H9 (cell line): Measurements from ENCODE around the gene BNIP5. TPM values are rescaled to one million over a fixed set of nuclear protein-coding genes. Genes with fewer than 3 reads are reported as not detected.

Experiments
- DNase-seq: peaks from one replicate; pipeline ENCODE4 v3.0.0-alpha.2; 2017
- H2AFZ ChIP-seq: one replicate; pipeline ENCODE4 v1.6.1; 2013; ENCODE audit warnings: mild to moderate bottlenecking, low read length, control low read depth, moderate library complexity
- H2AK5ac ChIP-seq: 2 replicates; pipeline ENCODE4 v1.6.1; 2013; ENCODE audit warnings: low read length, control low read depth, mixed read lengths; ENCODE audit not compliant: insufficient read length
- H2BK120ac ChIP-seq: one replicate; pipeline ENCODE4 v1.6.1; 2013; ENCODE audit warnings: low read depth, mild to moderate bottlenecking, low read length, control low read depth, inconsistent platforms; ENCODE audit not compliant: poor library complexity, severe bottlenecking
- H2BK12ac ChIP-seq: 2 replicates; pipeline ENCODE4 v1.6.1; 2013; ENCODE audit warnings: low read length, control low read depth, mixed read lengths, low read depth; ENCODE audit not compliant: insufficient read length
- H2BK15ac ChIP-seq: 2 replicates; pipeline ENCODE4 v1.6.1; 2013; ENCODE audit warnings: low read depth, low read length, control low read depth
- H2BK20ac ChIP-seq: one replicate; pipeline ENCODE4 v1.6.1; 2013; ENCODE audit warnings: low read depth, mild to moderate bottlenecking, low read length, control low read depth, inconsistent platforms; ENCODE audit not compliant: poor library complexity, severe bottlenecking
- H2BK5ac ChIP-seq: 2 replicates; pipeline ENCODE4 v1.6.1; 2013; ENCODE audit warnings: low read length, control low read depth, mixed read lengths; ENCODE audit not compliant: insufficient read length
- H3K14ac ChIP-seq: 2 replicates; pipeline ENCODE4 v1.6.1; 2013; ENCODE audit warnings: low read length, control low read depth; ENCODE audit not compliant: insufficient read depth
- H3K18ac ChIP-seq: 2 replicates; pipeline ENCODE4 v1.6.1; 2013; ENCODE audit warnings: low read depth, mild to moderate bottlenecking, mixed read lengths, low read length, control low read depth; ENCODE audit not compliant: insufficient read length
- H3K23ac ChIP-seq: 2 replicates; pipeline ENCODE4 v1.6.1; 2013; ENCODE audit warnings: low read length, control low read depth, mixed read lengths, low read depth; ENCODE audit not compliant: insufficient read length
- H3K23me2 ChIP-seq: 2 replicates; pipeline ENCODE4 v1.6.1; 2013; ENCODE audit warnings: low read depth, mild to moderate bottlenecking, mixed read lengths, low read length, control low read depth; ENCODE audit not compliant: insufficient read length, poor library complexity, severe bottlenecking
- H3K27ac ChIP-seq: 2 replicates; pipeline ENCODE4 v1.5.1; 2013; ENCODE audit warnings: low read length, control low read depth, mixed read lengths, low read depth; ENCODE audit not compliant: insufficient read length
- H3K27me3 ChIP-seq: 2 replicates; pipeline ENCODE4 v1.6.1; 2013; ENCODE audit warnings: low read length, control low read depth, inconsistent platforms; ENCODE audit not compliant: insufficient read depth
- H3K4ac ChIP-seq: 2 replicates; pipeline ENCODE4 v1.6.1; 2013; ENCODE audit warnings: low read depth, mild to moderate bottlenecking, control low read depth, inconsistent platforms, low read length, moderate library complexity
- H3K4me1 ChIP-seq: 2 replicates; pipeline ENCODE4 v1.6.1; 2013; ENCODE audit warnings: low read length, control low read depth, inconsistent platforms; ENCODE audit not compliant: insufficient read depth
- H3K4me2 ChIP-seq: 2 replicates; pipeline ENCODE4 v1.6.1; 2013; ENCODE audit warnings: low read length, control low read depth, mixed read lengths; ENCODE audit not compliant: insufficient read length, insufficient read depth
- H3K56ac ChIP-seq: 2 replicates; pipeline ENCODE4 v1.6.1; 2013; ENCODE audit warnings: low read depth, mild to moderate bottlenecking, mixed read lengths, low read length, control low read depth; ENCODE audit not compliant: insufficient read length
- H3K79me1 ChIP-seq: 2 replicates; pipeline ENCODE4 v1.6.1; 2013; ENCODE audit warnings: low read depth, mild to moderate bottlenecking, moderate library complexity, low read length, control low read depth, inconsistent platforms; ENCODE audit not compliant: insufficient read depth, poor library complexity, severe bottlenecking
- H3K79me2 ChIP-seq: 2 replicates; pipeline ENCODE4 v1.6.1; 2013; ENCODE audit warnings: low read length, control low read depth, inconsistent platforms; ENCODE audit not compliant: insufficient read depth
- H3K9ac ChIP-seq: 2 replicates; pipeline ENCODE4 v1.6.1; 2013; ENCODE audit warnings: low read length, control low read depth, mixed read lengths; ENCODE audit not compliant: insufficient read length; ENCODE audit errors: extremely low read depth
- H3K9me3 ChIP-seq: one replicate; pipeline ENCODE4 v1.6.1; 2013; ENCODE audit warnings: low read depth, low read length, inconsistent platforms; ENCODE audit not compliant: control insufficient read depth
- H3T11ph ChIP-seq: one replicate; pipeline ENCODE4 v1.6.1; 2013; ENCODE audit warnings: mild to moderate bottlenecking, low read length, control low read depth, inconsistent platforms
- H4K20me1 ChIP-seq: one replicate; pipeline ENCODE4 v1.6.1; 2013; ENCODE audit not compliant: control insufficient read depth, insufficient read length, insufficient read depth
- H4K5ac ChIP-seq: 2 replicates; pipeline ENCODE4 v1.6.1; 2013; ENCODE audit warnings: low read depth, mild to moderate bottlenecking, mixed read lengths, low read length, control low read depth; ENCODE audit not compliant: insufficient read length
- H4K8ac ChIP-seq: replicated peaks from 2 replicates; pipeline ENCODE4 v1.6.1; 2013; ENCODE audit warnings: low read length, control low read depth, mixed read lengths, low read depth; ENCODE audit not compliant: insufficient read length
- H4K91ac ChIP-seq: 2 replicates; pipeline ENCODE4 v1.6.1; 2013; ENCODE audit warnings: low read depth, mild to moderate bottlenecking, moderate library complexity, mixed read lengths, low read length, control low read depth; ENCODE audit not compliant: insufficient read length
- H3K27ac Mint-ChIP-seq, 3 experiments: 2 replicates in 2 of 3; 3 replicates in 1 of 3; pipeline ENCODE4 v1.8.0; 2020 to 2021; ENCODE audit warnings: mixed read lengths in 3 of 3, mild to moderate bottlenecking in 1 of 3, moderate library complexity in 1 of 3
- H3K27me3 Mint-ChIP-seq: 2 replicates; pipeline ENCODE4 v1.8.0; 2021; ENCODE audit warnings: low read depth, mild to moderate bottlenecking, moderate library complexity, mixed read lengths
- H3K36me3 Mint-ChIP-seq, 3 experiments: 2 replicates in 2 of 3; 3 replicates in 1 of 3; pipeline ENCODE4 v1.8.0; 2020 to 2021; ENCODE audit warnings: low read depth in 3 of 3, mixed read lengths in 3 of 3; ENCODE audit not compliant: insufficient read depth in 1 of 3
- H3K4me1 Mint-ChIP-seq, 2 experiments: 2 replicates each; pipeline ENCODE4 v1.8.0; 2020; ENCODE audit warnings: mixed read lengths in 2 of 2
- H3K4me3 Mint-ChIP-seq, 2 experiments: 2 replicates in 1 of 2; 3 replicates in 1 of 2; pipeline ENCODE4 v1.8.0; 2020 to 2021; ENCODE audit warnings: mild to moderate bottlenecking in 2 of 2, mixed read lengths in 2 of 2, moderate library complexity in 1 of 2
- H3K9me3 Mint-ChIP-seq, 2 experiments: 2 replicates in 1 of 2; 3 replicates in 1 of 2; pipeline ENCODE4 v1.8.0; 2020; ENCODE audit warnings: mild to moderate bottlenecking in 2 of 2, mixed read lengths in 2 of 2, moderate library complexity in 1 of 2
- CTCF ChIP-seq: fragments of 200-600 bp; sonication (generic); conservative IDR thresholded peaks from 3 replicates; pipeline ENCODE4 v1.8.0; 2021; ENCODE audit warnings: antibody characterized with exemption, mild to moderate bottlenecking
- WGBS: extraction: QIAGEN DNeasy Blood & Tissue Kit; methylation state at CpG from one replicate; pipeline ENCODE4 v1.1.7; 2013; ENCODE audit warnings: missing lambda C conversion rate, low lambda C conversion rate, mixed read lengths; ENCODE audit not compliant: insufficient read length; ENCODE audit errors: extremely low coverage; 5-methylcytosine and 5-hydroxymethylcytosine counted together
- total RNA-seq: library from RNA; stranded (reverse); gene quantifications from 2 replicates; pipeline ENCODE4 v1.2.1, GENCODE V29; 2021

The BNIP5 gene
- total RNA-seq, 1 experiment from 2014 or later = not detected

GRCh38 chr6:36334832-36335459 lies 1.7 kb downstream of the BNIP5 start:
- Histone ChIP-seq H3K14ac (no peak overlapping the region), H2AK5ac (no peak overlapping the region), H2BK15ac (no peak overlapping the region), H3K27me3 (no peaks in the 10 kb centered on the region), H2BK20ac (no peak overlapping the region), H3K79me1 (no peaks in the 10 kb centered on the region), H4K5ac (no peak overlapping the region), H3K18ac (no peak overlapping the region), H3K23me2 (no peaks in the 10 kb centered on the region), H4K20me1 (no peaks in the 10 kb centered on the region), H3K9ac (no peak overlapping the region), H3K4ac (no peak overlapping the region), H2BK12ac (no peak overlapping the region), H3K56ac (no peak overlapping the region), H3K4me2 (no peak overlapping the region), H4K91ac (no peak overlapping the region), H3K4me1 (no peaks in the 10 kb centered on the region), H3K9me3 (no peaks in the 10 kb centered on the region), H2AFZ (no peak overlapping the region), H3K79me2 (no peaks in the 10 kb centered on the region), H3T11ph (no peak overlapping the region), H3K27ac (no peak overlapping the region), H3K23ac (no peak overlapping the region), H4K8ac (no peak overlapping the region), H2BK120ac (no peak overlapping the region), H2BK5ac (no peak overlapping the region)
- H3K4me3 Mint-ChIP-seq = no peak overlapping the region
- no peak for TF ChIP-seq CTCF
- no peaks in the 10 kb centered on the region for H3K9me3 Mint-ChIP-seq
- DNase-seq = no peak
- no peak overlapping the region for H3K27ac Mint-ChIP-seq
- peaks cover 35% of the 10 kb centered on the region for H3K27me3 Mint-ChIP-seq
- peaks cover 7 to 18% of the 10 kb centered on the region in 2 experiments for H3K4me1 Mint-ChIP-seq
- no CpG with 5 or more reads among the region's 14 CpGs for WGBS
- H3K36me3 Mint-ChIP-seq = no peaks in the 10 kb centered on the region
